ENCODE results near the gene DIP2B. TPM values are rescaled to one million over a fixed set of nuclear protein-coding genes. Genes with fewer than 3 reads are reported as not detected.
"Not testable (repeated sequence)": the region's sequence is repeated elsewhere in the genome, so short reads cannot be mapped to it uniquely, and the experiment has no call there.

DIP2B gene
- total RNA-seq, 1 donor from 2014 or later, result 25.8 TPM

GRCh38 chr12:50515587-50515986, 10.8 kb downstream of the DIP2B start:
- H3K27me3 Mint-ChIP-seq (ENCODE audit: low read depth), result no peaks in the 10 kb centered on the region
- peak overlapping the region; percentile 37 for H3K27ac Mint-ChIP-seq (ENCODE audit: unreplicated experiment)
- no peak for TF ChIP-seq CTCF (IDR thresholded peaks at IDR 0.05)

GRCh38 chr12:50517421-50518048, 12.8 kb downstream of the DIP2B start:
- no peaks in the 10 kb centered on the region for H3K9me3 Mint-ChIP-seq (ENCODE audit: low read depth)
- no peak overlapping the region for H3K27ac Mint-ChIP-seq (ENCODE audit: unreplicated experiment)
- H3K4me1 Mint-ChIP-seq (ENCODE audit: low read depth), result peaks cover 37% of the 10 kb centered on the region
- H3K36me3 Mint-ChIP-seq (ENCODE audit: low read depth), result no peaks in the 10 kb centered on the region
- no peak for DNase-seq (ENCODE audit: low spot score)
- no peak overlapping the region for H3K4me3 Mint-ChIP-seq (ENCODE audit: unreplicated experiment)
- H3K27me3 Mint-ChIP-seq (ENCODE audit: low read depth), result no peaks in the 10 kb centered on the region
- no peak for TF ChIP-seq CTCF (IDR thresholded peaks at IDR 0.05)

More at GRCh38 chr12:50515587-50515986, 10.8 kb downstream of the DIP2B start:
- Mint-ChIP-seq H3K9me3 (ENCODE audit: low read depth) (no peaks in the 10 kb centered on the region), H3K4me3 (ENCODE audit: unreplicated experiment) (no peak overlapping the region), H3K4me1 (ENCODE audit: low read depth) (peaks cover 34% of the 10 kb centered on the region), H3K36me3 (ENCODE audit: low read depth) (no peaks in the 10 kb centered on the region)
- DNase-seq (ENCODE audit: low spot score), result no peak

- no peaks in the 10 kb centered on the region for H3K36me3 Mint-ChIP-seq (ENCODE audit: low read depth)
- no peak for DNase-seq (ENCODE audit: low spot score)
- no peak overlapping the region for H3K4me3 Mint-ChIP-seq (ENCODE audit: unreplicated experiment)
- no peaks in the 10 kb centered on the region for H3K9me3 Mint-ChIP-seq (ENCODE audit: low read depth)
- H3K4me1 Mint-ChIP-seq (ENCODE audit: low read depth), result peaks cover 37% of the 10 kb centered on the region
- no peak for TF ChIP-seq CTCF (IDR thresholded peaks at IDR 0.05)
- H3K27me3 Mint-ChIP-seq (ENCODE audit: low read depth), result no peaks in the 10 kb centered on the region
- H3K27ac Mint-ChIP-seq (ENCODE audit: unreplicated experiment), result no peak overlapping the region
Observed at GRCh38 chr12:50518090-50518489, 13.3 kb downstream of the DIP2B start.

- Mint-ChIP-seq H3K27me3 (ENCODE audit: low read depth) (no peaks in the 10 kb centered on the region), H3K36me3 (ENCODE audit: low read depth) (peaks cover 4% of the 10 kb centered on the region), H3K9me3 (ENCODE audit: low read depth) (no peaks in the 10 kb centered on the region), H3K27ac (ENCODE audit: unreplicated experiment) (no peak overlapping the region), H3K4me3 (ENCODE audit: unreplicated experiment) (no peak overlapping the region), H3K4me1 (ENCODE audit: low read depth) (peaks cover 36% of the 10 kb centered on the region)
- DNase-seq (ENCODE audit: low spot score), result no peak
- TF ChIP-seq CTCF (IDR thresholded peaks at IDR 0.05), result no peak
Observed at GRCh38 chr12:50519353-50519752, 14.6 kb downstream of the DIP2B start.

GRCh38 chr12:50520416-50521207, 15.8 kb downstream of the DIP2B start:
- Mint-ChIP-seq H3K4me1 (ENCODE audit: low read depth) (peaks cover 28% of the 10 kb centered on the region), H3K27me3 (ENCODE audit: low read depth) (no peaks in the 10 kb centered on the region), H3K9me3 (ENCODE audit: low read depth) (no peaks in the 10 kb centered on the region), H3K4me3 (ENCODE audit: unreplicated experiment) (no peak overlapping the region), H3K27ac (ENCODE audit: unreplicated experiment) (peak overlapping the region; percentile 76), H3K36me3 (ENCODE audit: low read depth) (peaks cover 4% of the 10 kb centered on the region)
- TF ChIP-seq CTCF (IDR thresholded peaks at IDR 0.05), result no peak
- DNase-seq (ENCODE audit: low spot score), result no peak

GRCh38 chr12:50521781-50522180, 17.0 kb downstream of the DIP2B start:
- H3K9me3 Mint-ChIP-seq (ENCODE audit: low read depth); H3K27me3 Mint-ChIP-seq (ENCODE audit: low read depth); H3K4me3 Mint-ChIP-seq (ENCODE audit: unreplicated experiment); DNase-seq (ENCODE audit: low spot score); H3K27ac Mint-ChIP-seq (ENCODE audit: unreplicated experiment); H3K36me3 Mint-ChIP-seq (ENCODE audit: low read depth): not testable (repeated sequence)
- H3K4me1 Mint-ChIP-seq (ENCODE audit: low read depth), result peaks cover 24% of the 10 kb centered on the region

All from chondrocyte (in vitro differentiated cells).